Activated CD4-positive, alpha-beta T cell treated with anti-CD3 and anti-CD28 coated beads, Interleukin-10, Interleukin-2, amounts not matched to agents 100 ng/mL and 50 ng/mL, durations not matched to agents 16 hours and 8 hours (primary cell): ENCODE results near the gene ATP1A1.

Source experiments
- DNase-seq: peaks from one replicate; pipeline ENCODE4 v3.0.0-alpha.2; 2020

ATP1A1 gene

GRCh38 chr1:116372651-116373430 lies at the start of gene ATP1A1:
Gene ATP1A1, plus strand, starts transcription at chr1:116373244. Its CDS starts 268 bp downstream, at chr1:116373512.
- DNase-seq = peak; percentile 98

- no peak for DNase-seq
These were observed 49.6 kb upstream of the ATP1A1 start for GRCh38 chr1:116323491-116323890.

GRCh38 chr1:116324411-116324810 lies 48.6 kb upstream of the ATP1A1 start:
- no peak for DNase-seq

DNA sequence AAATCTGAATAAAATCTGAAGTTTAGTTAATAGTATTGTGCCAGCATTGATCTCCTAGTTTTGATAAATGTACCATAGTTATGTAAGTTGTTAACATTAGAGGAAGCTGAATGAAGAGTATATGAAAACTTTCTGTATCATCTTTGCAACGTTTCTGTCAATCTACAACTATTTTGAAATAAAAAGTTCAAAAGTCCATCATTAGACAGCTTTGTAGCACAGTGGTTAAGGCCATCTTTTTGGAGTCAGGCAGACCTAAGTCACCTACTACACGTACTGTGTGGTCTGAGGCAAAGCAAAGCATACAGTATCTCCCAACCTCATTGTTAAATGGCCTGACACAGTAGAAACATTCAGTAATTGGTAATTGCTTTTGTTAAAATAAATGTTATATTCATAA lies 47.9 kb upstream of the ATP1A1 start:
- no peak for DNase-seq

GRCh38 chr1:116325922-116326321 lies 47.1 kb upstream of the ATP1A1 start:
- peak; percentile 11 for DNase-seq

GRCh38 chr1:116326486-116326885 lies 46.6 kb upstream of the ATP1A1 start:
- DNase-seq = no peak

DNA sequence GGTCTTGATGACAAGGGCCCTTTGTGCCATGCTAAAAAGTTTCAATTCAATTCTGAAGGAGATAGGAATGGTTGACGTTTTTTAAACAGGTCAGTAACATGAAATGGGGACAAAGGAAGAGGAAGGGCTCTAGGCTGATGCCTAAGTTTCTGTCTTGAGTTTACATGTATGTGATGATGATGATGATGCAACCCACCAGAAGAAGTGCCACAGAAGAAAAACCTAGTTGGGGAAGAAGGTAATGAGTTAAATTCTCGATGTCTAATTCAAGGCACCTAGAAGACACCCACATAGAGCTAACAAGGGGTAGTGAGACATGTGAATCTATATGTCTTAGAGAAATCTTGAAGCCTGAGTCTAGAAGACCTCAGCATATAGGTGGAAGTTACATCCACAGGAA lies 44.4 kb upstream of the ATP1A1 start:
- DNase-seq = no peak

GRCh38 chr1:116329524-116330341 lies 43.3 kb upstream of the ATP1A1 start:
- DNase-seq = no peak

- no peak for DNase-seq
These were observed 42.7 kb upstream of the ATP1A1 start for GRCh38 chr1:116330342-116330652.

DNA sequence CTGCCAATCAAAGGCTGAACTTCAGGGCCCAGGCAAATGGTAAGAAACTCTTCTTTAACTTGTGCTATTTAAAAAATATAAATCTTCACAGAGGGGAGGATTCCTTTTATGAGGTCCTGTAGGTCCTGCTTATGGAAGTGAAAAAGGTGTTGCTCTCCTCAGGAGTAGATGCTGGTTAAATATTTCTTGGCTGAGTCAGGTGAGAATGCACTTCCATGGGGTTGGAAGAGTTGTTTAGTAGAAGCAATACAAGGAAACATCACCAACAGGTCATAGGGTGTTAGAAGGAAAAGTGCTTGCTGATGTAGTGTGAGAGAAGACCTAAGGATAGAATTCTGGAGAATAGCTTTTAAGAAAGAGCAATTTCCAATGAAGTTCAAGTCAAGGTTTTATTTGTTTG lies 42.2 kb upstream of the ATP1A1 start:
- DNase-seq = no peak

DNA sequence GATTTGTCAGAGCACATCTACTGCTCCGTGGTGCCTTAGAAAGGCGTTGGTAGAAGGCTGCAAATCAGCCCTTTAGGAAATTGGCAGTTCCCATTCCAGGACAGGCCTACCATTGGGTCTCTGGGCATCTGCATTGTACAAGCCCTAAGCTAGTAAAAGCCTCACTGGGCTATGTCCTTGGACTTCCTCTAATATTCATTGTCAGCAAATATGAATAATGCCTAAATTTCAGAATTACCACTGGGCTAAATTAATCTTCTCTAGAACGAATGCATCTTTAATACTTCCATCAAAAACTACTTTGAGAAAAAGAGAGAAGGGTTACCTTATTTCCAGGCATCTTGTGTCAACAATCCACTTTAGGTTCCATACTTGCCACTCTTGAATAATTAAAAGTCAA lies 41.5 kb upstream of the ATP1A1 start:
- no peak for DNase-seq

GRCh38 chr1:116332451-116332850 lies 40.6 kb upstream of the ATP1A1 start:
- DNase-seq = no peak

GRCh38 chr1:116333171-116334014 lies 39.7 kb upstream of the ATP1A1 start:
- no peak for DNase-seq

- DNase-seq = no peak
These were observed 39.0 kb upstream of the ATP1A1 start for GRCh38 chr1:116334015-116334547.

- DNase-seq = no peak
These were observed 38.0 kb upstream of the ATP1A1 start for GRCh38 chr1:116334868-116335635.

DNA sequence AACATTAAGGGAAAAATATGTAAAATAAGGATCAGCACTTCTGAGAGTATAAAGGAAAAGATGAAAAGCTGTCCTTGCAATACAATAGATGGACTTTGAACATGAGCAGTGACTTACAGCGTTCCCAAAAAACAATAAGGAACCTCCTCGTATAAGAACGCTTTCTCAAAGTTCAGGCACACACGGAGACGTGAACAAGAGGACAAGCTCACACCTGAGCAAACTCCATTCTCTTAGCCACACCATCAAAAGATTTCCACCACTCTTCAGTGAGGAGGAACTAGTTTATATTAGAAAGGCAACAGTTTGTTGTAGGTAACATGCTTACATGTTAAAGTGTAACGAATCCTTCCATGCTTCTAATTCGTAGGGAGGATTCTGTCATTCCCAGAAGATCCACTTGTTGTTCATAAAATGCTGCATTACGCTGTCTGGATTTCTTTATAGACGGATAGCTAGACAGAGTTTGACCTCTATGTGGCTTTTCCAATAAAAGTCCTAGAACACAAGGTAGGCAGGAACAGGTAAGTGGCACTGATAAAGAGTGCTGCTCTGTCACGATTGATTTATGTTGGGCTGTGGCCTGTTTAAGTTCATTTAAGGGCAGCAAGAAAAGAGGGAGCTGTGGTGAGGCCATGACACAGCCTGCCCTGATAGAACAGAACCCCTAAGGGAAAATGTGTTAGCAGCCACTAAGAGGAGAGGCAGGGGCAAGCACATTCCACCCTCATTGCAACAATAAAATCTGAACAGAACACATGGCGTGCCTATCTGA lies 37.0 kb upstream of the ATP1A1 start:
- DNase-seq = no peak

DNA sequence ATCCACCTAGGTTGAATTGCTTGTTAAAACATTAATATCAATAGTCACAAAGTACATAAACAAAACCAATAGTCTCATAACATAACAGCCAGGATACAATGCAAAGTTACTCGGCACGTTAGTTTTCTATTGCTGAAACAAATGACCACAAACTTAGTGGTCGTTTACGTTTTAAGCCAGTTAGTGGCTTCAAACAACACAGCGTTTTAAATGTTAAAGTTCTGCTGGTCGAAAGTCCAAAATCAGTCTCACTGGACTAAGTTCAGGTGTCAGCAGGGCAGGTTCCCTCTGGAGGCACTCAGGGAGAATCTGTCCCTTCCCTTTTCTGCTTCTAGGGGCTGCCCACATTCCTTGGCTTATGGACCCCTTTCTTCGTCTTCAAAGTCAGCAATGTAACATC lies 35.6 kb upstream of the ATP1A1 start:
- DNase-seq = no peak

- no peak for DNase-seq
These were observed 34.6 kb upstream of the ATP1A1 start for GRCh38 chr1:116338400-116338799.

DNA sequence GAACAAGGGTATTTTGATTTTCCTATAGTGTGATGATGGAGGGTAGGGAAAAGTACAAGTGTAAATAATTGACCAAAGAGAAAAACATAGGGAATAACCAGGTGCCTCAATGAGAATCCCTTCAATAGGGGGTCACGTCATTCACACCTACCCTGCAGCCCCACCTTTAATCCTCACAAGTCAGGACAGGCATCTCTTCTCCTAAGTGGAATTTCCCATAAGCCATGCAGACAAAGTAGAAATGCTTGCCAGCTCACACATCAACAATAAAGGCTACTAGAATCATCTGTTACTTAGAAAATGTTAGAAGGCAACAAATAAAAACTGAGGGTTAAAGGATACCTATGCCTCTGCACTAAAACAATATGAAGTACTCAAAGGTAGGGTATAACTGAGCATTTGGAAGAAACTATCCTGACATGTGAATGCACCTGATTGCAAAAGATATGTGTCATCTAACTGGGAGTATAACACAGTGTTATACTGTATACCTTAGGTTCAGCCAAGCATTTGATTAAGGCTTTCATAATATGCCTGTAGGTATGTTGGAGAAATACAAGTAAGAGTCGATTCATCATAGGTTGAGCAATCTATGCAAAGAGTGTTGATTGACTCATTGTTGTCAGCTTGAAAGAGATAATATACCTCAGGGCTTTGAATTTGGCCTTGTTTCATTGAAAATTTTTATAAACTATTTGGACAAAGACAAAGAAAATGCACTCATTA lies 32.4 kb upstream of the ATP1A1 start:
- no peak for DNase-seq

- peak; percentile 6 for DNase-seq
These were observed 30.0 kb upstream of the ATP1A1 start for GRCh38 chr1:116343019-116343418.

DNA sequence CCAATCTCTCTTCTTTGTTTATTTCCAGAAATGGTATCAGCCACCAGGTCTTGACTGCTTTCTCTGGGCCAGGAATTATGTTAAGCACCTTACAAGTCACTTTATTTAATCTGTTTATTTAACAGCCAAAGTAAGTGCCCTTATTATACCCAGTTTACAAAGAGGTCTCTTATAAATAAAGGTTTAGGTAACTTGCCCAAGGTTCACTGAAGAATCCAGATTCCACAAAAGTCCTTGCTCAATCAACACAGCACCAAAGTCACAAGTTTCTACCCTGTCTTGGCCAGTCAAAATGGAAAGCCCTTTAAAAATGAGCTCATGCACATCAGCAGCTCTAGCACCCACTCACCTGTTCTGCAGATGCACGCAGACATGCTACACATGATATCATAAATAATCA lies 28.0 kb upstream of the ATP1A1 start:
- no peak for DNase-seq
